Measurements from ENCODE around the gene TM4SF5. TPM values are rescaled to one million over a fixed set of nuclear protein-coding genes. Genes with fewer than 3 reads are reported as not detected.
A peak's percentile ranks its signal among the peaks of the same experiment; 100 is the strongest.

TM4SF5 gene
- total and polyA plus RNA-seq, 5 experiments from 2014 or later = not detected

DNA sequence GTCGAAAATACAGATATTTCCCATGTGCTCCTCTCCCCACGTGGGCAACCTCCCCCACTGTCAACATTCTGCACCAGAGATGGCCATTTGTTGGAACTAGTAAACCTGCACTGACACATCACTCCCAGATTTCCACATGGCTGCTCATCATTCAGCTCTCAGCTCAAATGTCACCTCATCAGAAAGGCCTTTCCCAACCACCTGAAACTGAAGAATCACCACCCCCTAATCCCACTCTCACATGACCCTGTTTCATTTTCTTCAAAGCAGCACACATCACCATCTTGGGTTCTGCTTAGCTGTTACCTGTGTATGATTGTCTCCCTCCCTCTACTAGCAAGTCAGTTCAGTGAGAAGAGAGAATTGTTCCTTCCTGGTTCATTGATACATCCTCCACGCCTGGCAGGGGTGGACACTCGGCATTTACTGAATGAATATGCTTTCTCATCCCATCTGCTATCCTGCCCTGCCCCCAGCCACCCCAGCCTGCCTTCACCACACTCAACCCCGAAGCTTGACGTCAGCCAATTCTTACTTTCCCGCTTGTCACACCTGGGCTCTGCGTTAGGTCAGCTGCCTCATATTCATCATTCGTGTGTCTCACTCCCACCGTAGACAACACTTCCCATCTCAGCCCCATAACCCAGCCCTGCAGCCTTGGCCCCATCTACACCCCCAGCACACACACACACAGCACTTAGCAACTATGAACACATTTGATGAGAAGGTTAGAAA is 28.9 kb downstream of the TM4SF5 start:
- peak overlapping the region in 2 of 10 donors; percentile 21 to 43 for H3K27ac Mint-ChIP-seq
- DNase-seq = no peak
- POLR2A ChIA-PET = interaction anchor here (0.5 to 3.2 kb wide), 2 partner anchors 11 to 22 kb away, joined by 5 to 16 read pairs; partner anchors contain the start of gene GLTPD2
- peaks cover 8 to 16% (median 15%) of the 10 kb centered on the region in 4 donors for H3K4me1 Mint-ChIP-seq
- H3K27me3 Mint-ChIP-seq = no peaks in the 10 kb centered on the region
- H3K4me3 Mint-ChIP-seq = no peak overlapping the region
- no peak for ATAC-seq
- H3K9me3 Mint-ChIP-seq = no peaks in the 10 kb centered on the region
- H3K36me3 Mint-ChIP-seq = peaks cover 0 to 23% (median 0%) of the 10 kb centered on the region in 3 donors

DNA sequence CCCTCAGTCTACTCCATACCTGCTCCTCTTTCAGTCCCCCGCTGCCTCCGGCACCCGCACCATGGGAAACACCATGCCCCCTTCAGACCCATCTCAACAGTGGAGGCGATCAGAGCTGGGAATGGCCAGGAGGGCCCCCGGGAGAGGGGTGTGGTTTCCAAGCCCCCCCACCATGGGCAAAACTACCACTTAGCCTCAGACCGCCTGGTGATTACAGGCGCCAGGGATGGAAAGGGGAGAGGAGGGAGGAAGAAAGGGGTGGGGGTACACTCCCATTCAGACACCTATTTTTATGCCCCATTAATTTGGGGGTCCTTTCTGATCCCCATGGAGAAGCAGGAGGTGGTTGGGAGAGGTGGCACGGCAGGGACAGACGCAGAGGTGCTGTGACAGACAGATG is 30.5 kb downstream of the TM4SF5 start, which contains the start of gene C17orf114:
Gene C17orf114, minus strand, starts transcription at position 101 of the 400 bp plus-strand sequence.
- DNase-seq (no peak), ATAC-seq (no peak)
- Mint-ChIP-seq H3K4me3 (no peak within 1 kb of the TSS), H3K36me3 (peaks cover 0 to 20% (median 0%) of the 10 kb centered on the region in 3 donors), H3K27ac (peak within 1 kb of the TSS in 2 of 10 donors; percentile 43 to 81), H3K4me1 (peaks cover 0 to 6% (median 3%) of the 10 kb centered on the region in 4 donors), H3K27me3 (no peaks in the 10 kb centered on the region), H3K9me3 (no peaks in the 10 kb centered on the region)
- POLR2A ChIA-PET = no interaction called here

DNA sequence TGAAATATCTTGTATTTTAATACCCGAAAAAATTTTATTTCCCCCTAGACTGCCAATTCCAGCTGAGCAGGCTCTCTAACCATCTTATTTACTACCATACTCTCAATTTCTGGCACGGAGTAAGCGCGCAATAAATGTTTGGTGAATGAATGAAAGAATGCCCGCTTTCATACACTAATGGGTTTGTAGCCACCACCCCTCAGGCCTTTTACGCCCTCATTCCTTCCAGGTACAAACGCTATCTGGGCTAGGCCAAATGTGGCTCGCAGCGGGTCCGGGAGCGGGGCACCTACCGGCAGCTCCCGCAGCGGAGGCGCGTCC is 34.7 kb downstream of the TM4SF5 start:
- DNase-seq = no peak
- no peaks in the 10 kb centered on the region for H3K27me3 Mint-ChIP-seq
- POLR2A ChIA-PET = interaction anchor here (0.9 to 3.1 kb wide), 8 partner anchors 10 to 663 kb away, joined by 3 to 20 read pairs (median 5); partner anchors contain the start of genes ARRB2, C17orf107, GLTPD2 and PSMB6
- H3K4me1 Mint-ChIP-seq = peaks cover 0 to 22% (median 8%) of the 10 kb centered on the region in 4 donors
- peak overlapping the region in 5 of 10 donors; percentile 52 to 78 (median 73) for H3K27ac Mint-ChIP-seq
- no peaks in the 10 kb centered on the region for H3K9me3 Mint-ChIP-seq
- peaks cover 0 to 2% (median 0%) of the 10 kb centered on the region in 3 donors for H3K36me3 Mint-ChIP-seq
- peak overlapping the region; percentile 60 to 88 (median 76) for H3K4me3 Mint-ChIP-seq
- ATAC-seq = no peak

DNA sequence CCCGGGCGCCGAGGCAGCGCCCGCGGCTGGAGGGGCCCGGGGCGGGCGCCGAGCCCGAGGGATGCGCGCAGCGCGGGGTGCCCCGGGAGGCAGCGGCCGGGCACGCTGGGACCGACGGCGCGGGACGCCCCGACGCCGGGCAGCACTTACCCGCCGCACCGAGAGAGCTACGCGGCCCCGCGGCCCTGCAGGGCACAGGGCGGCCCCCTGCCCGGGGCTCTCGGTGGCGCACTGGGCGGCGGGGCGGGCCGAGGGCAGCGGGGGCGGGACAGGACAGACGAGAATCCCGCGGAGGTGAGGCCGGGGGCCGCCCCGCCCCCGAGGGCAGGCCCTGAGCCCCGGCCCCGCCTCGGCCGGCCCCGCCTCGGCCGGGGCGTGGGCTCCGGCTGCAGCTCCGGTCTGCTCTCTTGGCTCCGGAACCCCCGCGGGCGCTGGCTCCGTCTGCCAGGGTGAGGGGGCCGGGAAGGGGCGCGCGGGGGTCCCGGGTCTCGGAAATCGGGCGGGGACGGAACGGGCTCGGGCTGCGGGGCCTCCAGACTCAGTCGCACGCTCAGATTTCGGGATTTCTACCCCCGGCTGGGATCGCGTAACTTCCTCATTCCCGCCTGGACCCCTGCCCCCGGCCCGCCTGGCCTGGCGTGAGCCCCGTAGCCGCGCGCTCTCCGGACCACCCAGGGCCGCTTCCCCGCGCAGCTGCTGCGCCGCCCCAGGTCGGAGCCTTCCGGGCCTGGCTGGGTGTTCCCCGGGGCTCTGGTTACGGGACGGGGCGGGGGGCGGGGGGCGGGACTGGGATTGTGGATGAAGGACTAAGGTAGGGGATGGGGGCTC is 35.3 kb downstream of the TM4SF5 start, which contains the start of gene PLD2:
Gene PLD2, plus strand, starts transcription at position 376 of the 828 bp plus-strand sequence. CDS start 621 bp downstream, outside the sequence.
- peaks cover 0 to 22% (median 8%) of the 10 kb centered on the region in 4 donors for H3K4me1 Mint-ChIP-seq
- POLR2A ChIA-PET = interaction anchor here (0.5 to 3.1 kb wide), 9 partner anchors 10 to 160 kb away, joined by 3 to 20 read pairs (median 4); partner anchors contain the start of genes ARRB2, C17orf107, GLTPD2 and PSMB6
- peak within 1 kb of the TSS in 5 of 10 donors; percentile 52 to 78 (median 74) for H3K27ac Mint-ChIP-seq
- H3K36me3 Mint-ChIP-seq = peaks cover 0 to 2% (median 0%) of the 10 kb centered on the region in 3 donors
- H3K27me3 Mint-ChIP-seq = no peaks in the 10 kb centered on the region
- peak; percentile 74 to 91 (median 80) for DNase-seq
- H3K9me3 Mint-ChIP-seq = no peaks in the 10 kb centered on the region
- H3K4me3 Mint-ChIP-seq = peak within 1 kb of the TSS; percentile 60 to 90 (median 80)
- peak; percentile 95 to 97 for ATAC-seq

DNA sequence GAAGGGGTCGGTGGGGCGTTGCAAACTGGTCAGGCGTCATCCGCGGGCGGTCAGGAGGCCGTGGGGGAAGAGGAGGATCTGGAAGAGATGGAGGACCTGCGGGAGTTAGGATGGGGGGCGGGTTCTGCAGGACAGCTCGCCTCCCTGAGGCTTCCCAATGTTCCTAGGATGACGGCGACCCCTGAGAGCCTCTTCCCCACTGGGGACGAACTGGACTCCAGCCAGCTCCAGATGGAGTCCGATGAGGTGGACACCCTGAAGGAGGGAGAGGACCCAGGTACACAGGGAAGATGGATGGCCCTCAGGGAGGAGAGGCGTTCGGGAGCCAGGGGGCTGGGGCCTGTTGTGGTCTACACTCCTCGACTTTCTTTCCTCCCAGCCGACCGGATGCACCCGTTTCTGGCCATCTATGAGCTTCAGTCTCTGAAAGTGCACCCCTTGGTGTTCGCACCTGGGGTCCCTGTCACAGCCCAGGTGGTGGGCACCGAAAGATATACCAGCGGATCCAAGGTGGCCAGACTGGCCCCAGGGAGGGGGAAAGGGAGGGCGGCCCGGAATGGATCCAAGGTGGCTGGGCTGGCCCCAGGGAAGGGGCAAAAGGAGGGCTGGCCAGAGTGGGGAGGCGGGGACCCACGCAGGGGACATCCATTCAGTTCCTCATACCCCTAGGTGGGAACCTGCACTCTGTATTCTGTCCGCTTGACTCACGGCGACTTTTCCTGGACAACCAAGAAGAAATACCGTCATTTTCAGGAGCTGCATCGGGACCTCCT is 36.1 kb downstream of the TM4SF5 start:
- peak overlapping the region in 4 of 10 donors; percentile 18 to 77 (median 26) for H3K27ac Mint-ChIP-seq
- H3K4me1 Mint-ChIP-seq = peaks cover 0 to 24% (median 8%) of the 10 kb centered on the region in 4 donors
- POLR2A ChIA-PET = interaction anchor here (0.5 to 3.1 kb wide), 6 partner anchors 11 to 160 kb away, joined by 3 to 20 read pairs (median 9); partner anchors contain the start of genes ARRB2, GLTPD2, PSMB6 and SPAG7
- no peak for DNase-seq
- H3K4me3 Mint-ChIP-seq = peak overlapping the region; percentile 60 to 90 (median 78)
- no peaks in the 10 kb centered on the region for H3K9me3 Mint-ChIP-seq
- ATAC-seq = no peak
- H3K27me3 Mint-ChIP-seq = no peaks in the 10 kb centered on the region
- peaks cover 0 to 2% (median 0%) of the 10 kb centered on the region in 3 donors for H3K36me3 Mint-ChIP-seq

DNA sequence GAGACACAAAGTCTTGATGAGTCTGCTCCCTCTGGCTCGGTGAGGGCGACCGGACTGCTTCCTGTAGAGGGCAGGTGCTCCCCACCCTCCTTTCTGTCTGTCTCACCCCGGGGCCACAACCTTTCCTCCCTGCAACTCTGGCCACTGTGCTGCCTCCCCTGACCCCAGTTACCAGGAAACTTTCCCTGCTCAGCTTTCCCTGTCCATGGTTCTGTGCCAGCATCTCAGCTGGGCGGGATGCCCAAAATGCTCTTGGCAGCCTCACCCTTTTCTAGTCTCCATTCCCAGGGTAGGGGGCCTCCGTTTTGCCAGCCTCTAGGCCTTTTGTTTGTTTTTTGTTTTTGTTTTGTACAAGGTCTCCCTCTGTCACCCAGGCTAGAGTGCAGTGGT is 36.7 kb downstream of the TM4SF5 start:
- Mint-ChIP-seq H3K27me3 (no peaks in the 10 kb centered on the region), H3K4me3 (peak overlapping the region; percentile 52 to 90 (median 78)), H3K36me3 (peaks cover 0 to 2% (median 0%) of the 10 kb centered on the region in 3 donors), H3K27ac (peak overlapping the region in 5 of 10 donors; percentile 26 to 84 (median 37)), H3K9me3 (no peaks in the 10 kb centered on the region), H3K4me1 (peaks cover 0 to 24% (median 8%) of the 10 kb centered on the region in 4 donors)
- POLR2A ChIA-PET = interaction anchor here (2.6 to 3.1 kb wide), 2 partner anchors 12 to 99 kb away, joined by 14 to 20 read pairs; partner anchors contain the start of genes ARRB2 and PSMB6
- no peak for ATAC-seq
- no peak for DNase-seq

DNA sequence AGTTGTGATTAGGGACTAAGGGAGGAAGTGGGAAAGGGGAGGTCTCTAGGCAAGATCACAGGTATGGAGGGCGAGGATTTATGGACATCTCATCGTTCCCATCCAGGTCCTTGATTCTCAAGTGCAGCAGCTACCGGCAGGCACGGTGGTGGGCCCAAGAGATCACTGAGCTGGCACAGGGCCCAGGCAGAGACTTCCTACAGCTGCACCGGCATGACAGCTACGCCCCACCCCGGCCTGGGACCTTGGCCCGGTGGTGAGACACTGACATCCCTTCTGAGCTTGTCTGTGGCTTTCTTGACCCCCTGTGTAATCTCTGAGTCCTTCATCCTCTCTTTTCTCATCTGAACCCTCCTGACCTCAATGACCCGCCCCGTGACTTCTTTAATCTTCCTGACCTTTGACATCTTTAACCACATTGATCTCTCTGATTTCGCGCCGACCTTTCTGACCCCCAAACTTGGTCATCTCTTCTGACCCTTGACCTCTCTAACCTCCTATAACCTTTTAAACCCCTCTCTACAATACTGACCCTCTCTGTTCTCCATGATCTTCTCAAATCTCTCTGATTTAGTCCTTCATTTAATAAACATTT is 39.1 kb downstream of the TM4SF5 start:
- ATAC-seq (no peak), DNase-seq (no peak)
- Mint-ChIP-seq H3K4me3 (peak overlapping the region in 1 of 10 donors; percentile 26), H3K4me1 (peaks cover 0 to 24% (median 9%) of the 10 kb centered on the region in 4 donors), H3K27me3 (no peaks in the 10 kb centered on the region), H3K27ac (peak overlapping the region in 3 of 10 donors; percentile 28 to 60 (median 31)), H3K36me3 (peaks cover 0 to 7% (median 0%) of the 10 kb centered on the region in 3 donors), H3K9me3 (no peaks in the 10 kb centered on the region)
- POLR2A ChIA-PET = interaction anchor here (0.6 to 1.6 kb wide), 2 partner anchors 15 to 107 kb away, joined by 3 to 5 read pairs; partner anchors contain the start of genes PELP1 and PSMB6

DNA sequence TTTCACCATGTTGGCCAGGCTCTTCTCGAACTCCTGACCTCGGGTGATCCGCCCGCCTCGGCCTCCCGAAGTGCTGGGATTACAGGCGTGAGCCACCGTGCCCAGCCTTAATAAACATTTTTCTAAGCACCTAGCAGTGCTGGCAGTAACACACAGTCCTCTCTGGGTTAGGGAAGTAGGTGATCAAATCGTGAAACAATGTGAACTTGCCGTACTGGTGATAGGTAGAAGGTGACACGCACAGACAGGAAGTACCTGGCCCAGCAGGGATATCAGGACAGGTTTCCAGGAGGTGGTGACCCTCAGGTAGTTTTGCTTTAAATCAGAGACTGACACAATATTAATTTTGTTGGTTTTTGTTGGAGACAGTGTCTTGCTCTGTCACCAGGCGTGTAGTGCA is 39.8 kb downstream of the TM4SF5 start:
- H3K36me3 Mint-ChIP-seq = peaks cover 0 to 7% (median 2%) of the 10 kb centered on the region in 3 donors
- H3K27me3 Mint-ChIP-seq = no peaks in the 10 kb centered on the region
- peak overlapping the region in 1 of 10 donors; percentile 41 for H3K4me3 Mint-ChIP-seq
- ATAC-seq (no peak), DNase-seq (no peak)
- H3K9me3 Mint-ChIP-seq = no peaks in the 10 kb centered on the region
- H3K27ac Mint-ChIP-seq = no peak overlapping the region
- POLR2A ChIA-PET = interaction anchor here (1.6 kb wide), 1 partner anchor 15 kb away, joined by 5 read pairs; the partner anchor contains the start of gene PSMB6
- peaks cover 0 to 19% (median 6%) of the 10 kb centered on the region in 4 donors for H3K4me1 Mint-ChIP-seq

DNA sequence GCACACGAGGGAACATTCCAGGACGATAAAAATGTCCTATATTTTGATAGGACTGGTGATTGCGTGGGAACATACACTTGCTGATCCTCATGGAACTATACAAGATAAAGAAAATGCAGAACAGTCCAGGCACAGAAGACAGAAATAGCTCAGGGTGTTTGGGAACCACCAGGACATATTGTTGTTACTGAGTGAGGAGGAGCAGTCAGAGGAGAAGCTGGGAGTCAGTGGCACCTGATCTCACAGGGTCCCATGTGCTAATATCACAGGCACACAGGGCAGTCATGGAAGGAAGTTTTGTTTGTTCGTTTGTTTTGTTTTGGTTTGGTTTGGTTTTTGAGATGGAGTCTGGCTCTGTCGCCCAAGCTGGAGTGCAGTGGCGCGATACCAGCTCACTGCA is 41.0 kb downstream of the TM4SF5 start:
- Mint-ChIP-seq H3K4me3 (no peak overlapping the region), H3K4me1 (peaks cover 0 to 16% (median 6%) of the 10 kb centered on the region in 4 donors), H3K9me3 (no peaks in the 10 kb centered on the region), H3K27ac (peak overlapping the region in 1 of 10 donors; percentile 49), H3K36me3 (peaks cover 0 to 11% (median 2%) of the 10 kb centered on the region in 3 donors), H3K27me3 (no peaks in the 10 kb centered on the region)
- DNase-seq = no peak
- ATAC-seq = no peak
- POLR2A ChIA-PET = interaction anchor here (0.6 to 1.1 kb wide), 2 partner anchors 42 to 80 kb away, joined by 3 read pairs; no protein-coding TSS in a partner anchor

DNA sequence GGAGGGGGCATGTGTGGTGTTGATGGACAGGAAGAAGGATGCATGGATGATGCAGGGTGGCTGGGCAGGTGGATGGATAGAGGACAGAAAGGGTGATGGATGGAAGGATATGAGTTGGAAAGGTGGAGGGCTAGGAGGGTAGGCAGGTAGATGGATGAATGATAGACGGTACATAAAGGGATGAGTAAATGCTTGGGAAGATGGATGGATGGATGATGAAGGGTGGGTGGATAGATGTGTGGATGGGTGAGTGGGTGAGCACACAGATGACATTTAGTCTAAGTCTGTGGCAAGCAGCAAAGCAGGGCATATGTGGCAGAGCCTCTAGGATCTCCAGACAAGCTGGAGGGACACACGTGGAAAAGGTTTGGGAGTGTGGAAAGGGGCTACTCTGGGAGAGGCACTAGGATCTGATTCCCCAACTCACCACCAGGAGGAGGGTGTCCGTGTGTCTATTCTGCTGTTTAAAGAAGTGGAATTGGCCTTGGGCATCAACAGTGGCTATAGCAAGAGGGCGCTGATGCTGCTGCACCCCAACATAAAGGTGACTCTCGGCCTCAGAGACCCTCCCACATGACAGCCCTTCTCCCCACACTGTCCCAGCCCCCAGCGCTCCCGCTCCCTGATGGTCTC is 43.5 kb downstream of the TM4SF5 start:
- POLR2A ChIA-PET = no interaction called here
- no peaks in the 10 kb centered on the region for H3K27me3 Mint-ChIP-seq
- H3K27ac Mint-ChIP-seq = no peak overlapping the region
- ATAC-seq (no peak), DNase-seq (no peak)
- peaks cover 0 to 7% (median 2%) of the 10 kb centered on the region in 4 donors for H3K4me1 Mint-ChIP-seq
- no peaks in the 10 kb centered on the region for H3K9me3 Mint-ChIP-seq
- peaks cover 0 to 14% (median 2%) of the 10 kb centered on the region in 3 donors for H3K36me3 Mint-ChIP-seq
- H3K4me3 Mint-ChIP-seq = no peak overlapping the region

DNA sequence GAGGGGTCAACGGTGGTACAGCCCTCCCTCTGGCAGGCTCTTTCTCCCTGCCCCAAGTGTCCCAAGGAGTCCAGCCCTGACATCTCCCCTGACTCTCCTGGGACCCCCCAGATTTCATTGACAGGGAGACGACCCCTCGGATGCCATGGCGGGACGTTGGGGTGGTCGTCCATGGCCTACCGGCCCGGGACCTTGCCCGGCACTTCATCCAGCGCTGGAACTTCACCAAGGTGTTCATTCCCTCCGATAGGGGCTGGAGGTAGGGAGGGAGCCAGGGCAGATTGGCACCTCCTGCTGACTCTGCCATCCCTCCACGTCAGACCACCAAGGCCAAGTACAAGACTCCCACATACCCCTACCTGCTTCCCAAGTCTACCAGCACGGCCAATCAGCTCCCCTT is 45.1 kb downstream of the TM4SF5 start:
- Mint-ChIP-seq H3K36me3 (peaks cover 0 to 12% (median 2%) of the 10 kb centered on the region in 3 donors), H3K27me3 (no peaks in the 10 kb centered on the region), H3K27ac (no peak overlapping the region), H3K4me3 (no peak overlapping the region), H3K4me1 (peaks cover 0 to 3% (median under 1%) of the 10 kb centered on the region in 4 donors), H3K9me3 (no peaks in the 10 kb centered on the region)
- POLR2A ChIA-PET = no interaction called here
- no peak for ATAC-seq
- no peak for DNase-seq
